HFFc6 (cell line): ENCODE results near the gene PPFIBP1. TPM values are rescaled to one million over a fixed set of nuclear protein-coding genes. Genes with fewer than 3 reads are reported as not detected.

ENCODE experiments used
- DNase-seq: peaks from one replicate; pipeline ENCODE4 v3.0.0-alpha.2; 2018
- H3K27ac Mint-ChIP-seq: 2 replicates; pipeline ENCODE4 v1.8.0; 2020; ENCODE audit warnings: mild to moderate bottlenecking, mixed read lengths
- H3K27me3 Mint-ChIP-seq: 2 replicates; pipeline ENCODE4 v1.8.0; 2021; ENCODE audit warnings: mild to moderate bottlenecking, moderate library complexity, mixed read lengths; ENCODE audit not compliant: insufficient read depth
- H3K36me3 Mint-ChIP-seq: 2 replicates; pipeline ENCODE4 v1.8.0; 2021; ENCODE audit warnings: low read depth, mixed read lengths
- H3K4me1 Mint-ChIP-seq: 2 replicates; pipeline ENCODE4 v1.8.0; 2020; ENCODE audit warnings: low read depth, mixed read lengths
- H3K4me3 Mint-ChIP-seq: 2 replicates; pipeline ENCODE4 v1.8.0; 2020; ENCODE audit warnings: mild to moderate bottlenecking, moderate library complexity, mixed read lengths
- H3K9me3 Mint-ChIP-seq: 2 replicates; pipeline ENCODE4 v1.8.0; 2020; ENCODE audit warnings: mild to moderate bottlenecking, mixed read lengths
- CTCF ChIP-seq: fragments of 200-600 bp; sonication (generic); IDR thresholded peaks from 2 replicates; pipeline ENCODE4 v1.5.0; 2021; ENCODE audit warnings: antibody characterized with exemption, mild to moderate bottlenecking
- total RNA-seq, 6 experiments: library from RNA; stranded (reverse); fragmentation: NEBNext Ultra II Directional; extraction: Animal tissue kit (Norgen Biotek cat#: 25700); gene quantifications; 2 replicates in 1 of 6; 3 replicates in 5 of 6; pipeline ENCODE4 v1.2.3, GENCODE V29; 2021

PPFIBP1 gene
- total RNA-seq, 6 experiments from 2014 or later: 79.1 to 104 (median 92.0) TPM

DNA sequence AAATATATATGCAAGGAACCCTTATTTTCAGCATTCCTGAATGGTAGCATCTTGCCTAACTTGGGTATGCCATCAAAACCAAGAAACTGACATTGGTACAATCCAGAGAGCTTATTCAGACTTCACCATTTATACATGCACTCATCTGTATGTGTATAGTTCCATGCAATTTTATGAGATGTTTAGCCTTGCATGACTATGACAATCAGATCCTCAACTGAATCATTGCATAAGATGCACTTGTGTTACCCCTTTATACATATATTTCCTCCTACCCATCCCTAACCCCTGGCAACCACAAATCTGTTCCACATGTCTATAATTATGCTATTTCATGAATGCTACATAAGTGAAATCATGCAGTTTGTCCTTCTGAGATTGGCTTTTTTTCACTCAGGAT lies 37.0 kb upstream of the PPFIBP1 start:
- H3K27me3 Mint-ChIP-seq: no peaks in the 10 kb centered on the region
- no peak overlapping the region for H3K4me3 Mint-ChIP-seq
- H3K9me3 Mint-ChIP-seq: no peaks in the 10 kb centered on the region
- H3K4me1 Mint-ChIP-seq: peaks cover 8% of the 10 kb centered on the region; the same call in 1 of the 2 replicates
- TF ChIP-seq CTCF: no peak
- H3K27ac Mint-ChIP-seq: no peak overlapping the region
- peaks cover 7% of the 10 kb centered on the region for H3K36me3 Mint-ChIP-seq
- peak; percentile 24 for DNase-seq

DNA sequence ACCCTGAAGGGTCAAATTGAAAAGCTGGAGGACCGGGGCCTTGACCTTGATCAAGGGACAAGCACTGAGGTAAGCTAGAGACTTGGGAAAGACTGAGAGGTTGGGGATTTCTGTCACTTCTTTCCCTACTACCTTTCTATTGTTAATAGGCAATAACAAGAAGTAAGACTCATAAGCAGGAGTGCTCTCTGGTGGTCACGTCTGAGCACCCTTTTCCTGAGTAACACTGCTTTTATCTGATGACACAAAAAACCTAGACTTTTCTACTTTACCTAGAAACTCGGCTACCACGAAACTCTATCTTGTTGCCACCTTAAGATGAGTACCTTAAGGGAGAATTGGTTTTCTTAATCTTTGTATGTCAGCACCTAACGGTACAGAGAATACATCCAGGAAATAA lies 35.5 kb upstream of the PPFIBP1 start:
- Mint-ChIP-seq H3K27me3 (no peaks in the 10 kb centered on the region), H3K27ac (no peak overlapping the region), H3K9me3 (no peaks in the 10 kb centered on the region), H3K36me3 (peaks cover 7% of the 10 kb centered on the region), H3K4me1 (peaks cover 17% of the 10 kb centered on the region), H3K4me3 (no peak overlapping the region)
- no peak for DNase-seq
- no peak for TF ChIP-seq CTCF

GRCh38 chr12:27491226-27491625 lies 32.8 kb upstream of the PPFIBP1 start:
- H3K27ac Mint-ChIP-seq: no peak overlapping the region

DNA sequence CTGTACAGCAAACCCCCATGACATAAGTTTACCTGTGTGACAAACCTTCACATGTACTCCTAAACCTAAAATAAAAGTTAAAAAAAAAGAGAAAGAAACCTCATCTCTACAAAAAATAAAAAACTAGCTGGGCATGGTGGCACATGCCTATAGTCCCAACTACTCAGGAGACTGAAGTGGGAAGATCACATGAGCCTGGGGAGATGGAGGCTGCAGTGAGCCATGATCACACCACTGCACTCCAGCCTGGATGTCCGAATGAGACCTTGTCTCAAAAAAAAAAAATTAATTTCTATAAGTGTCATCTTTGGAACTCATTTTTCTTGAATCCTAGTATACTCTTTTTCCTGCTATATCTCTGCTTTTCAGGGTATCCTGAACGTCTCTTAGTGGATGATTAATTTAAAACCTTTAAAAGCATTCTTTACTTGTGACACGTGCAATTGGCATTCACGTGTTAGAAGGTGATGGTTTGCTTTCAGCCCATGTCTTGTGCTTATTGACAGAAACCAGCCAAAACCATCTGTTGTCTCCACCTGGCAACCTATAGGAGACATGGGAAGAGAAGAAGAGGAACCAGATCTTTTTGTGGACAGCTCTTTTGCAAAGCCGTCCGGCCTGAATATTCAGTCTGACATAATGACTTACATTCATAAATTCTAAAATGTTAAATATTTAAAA lies 30.6 kb upstream of the PPFIBP1 start:
- Mint-ChIP-seq H3K36me3 (peaks cover 7% of the 10 kb centered on the region), H3K4me3 (no peak overlapping the region), H3K4me1 (peaks cover 13% of the 10 kb centered on the region), H3K27ac (no peak overlapping the region), H3K9me3 (no peaks in the 10 kb centered on the region), H3K27me3 (peaks cover 1% of the 10 kb centered on the region; the same call in 1 of the 2 replicates)
- TF ChIP-seq CTCF: no peak
- DNase-seq: peak; percentile 10

More at GRCh38 chr12:27491226-27491625, 32.8 kb upstream of the PPFIBP1 start:
- H3K27me3 Mint-ChIP-seq: peaks cover 1% of the 10 kb centered on the region; the same call in 1 of the 2 replicates
- no peak for TF ChIP-seq CTCF
- peaks cover 7% of the 10 kb centered on the region for H3K36me3 Mint-ChIP-seq
- H3K9me3 Mint-ChIP-seq: no peaks in the 10 kb centered on the region
- peaks cover 22% of the 10 kb centered on the region for H3K4me1 Mint-ChIP-seq
- no peak overlapping the region for H3K4me3 Mint-ChIP-seq
- no peak for DNase-seq

- H3K9me3 Mint-ChIP-seq: no peaks in the 10 kb centered on the region
These were observed 26.6 kb upstream of the PPFIBP1 start for GRCh38 chr12:27497446-27497845.

More at GRCh38 chr12:27497446-27497845, 26.6 kb upstream of the PPFIBP1 start:
- DNase-seq: no peak
- Mint-ChIP-seq H3K27me3 (peaks cover 1% of the 10 kb centered on the region; the same call in 1 of the 2 replicates), H3K4me3 (no peak overlapping the region), H3K4me1 (peaks cover 13% of the 10 kb centered on the region), H3K36me3 (no peaks in the 10 kb centered on the region), H3K27ac (no peak overlapping the region)
- TF ChIP-seq CTCF: no peak
